GM18517 (cell line): ENCODE measurements around the gene IPCEF1.
"Not testable (repeated sequence)": the region's sequence is repeated elsewhere in the genome, so short reads cannot be mapped to it uniquely, and the experiment has no call there.

Source experiments
- ATAC-seq: cut with Tn5 transposase; IDR thresholded peaks from one replicate; pipeline ENCODE4 v1.9.1; 2021; ENCODE audit warnings: mild to moderate bottlenecking, moderate library complexity; ENCODE audit not compliant: unreplicated experiment

The IPCEF1 gene

GRCh38 chr6:154227862-154228520 is 128.6 kb downstream of the IPCEF1 start:
- no peak for ATAC-seq

DNA sequence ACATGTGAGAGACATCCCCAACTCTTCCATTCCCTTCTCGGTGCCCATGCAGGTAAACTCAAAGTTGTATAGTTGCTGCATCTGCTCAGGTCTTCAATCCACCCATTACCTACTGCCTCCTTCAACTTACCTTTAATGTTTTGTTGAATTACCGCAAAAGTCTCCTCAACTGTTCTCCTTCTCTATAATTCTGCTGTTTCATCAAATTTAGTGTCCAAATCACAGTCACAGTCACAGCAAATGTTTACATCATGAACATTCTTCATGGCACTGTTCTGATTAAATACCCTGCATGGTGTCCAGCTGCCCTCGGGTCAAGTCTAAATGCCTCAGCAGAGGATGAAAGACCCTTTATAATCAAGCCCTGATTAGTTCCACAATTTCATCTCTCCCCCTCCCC is 130.1 kb downstream of the IPCEF1 start:
- ATAC-seq = no peak

- no peak for ATAC-seq
Observed at GRCh38 chr6:154223296-154223695, 133.3 kb downstream of the IPCEF1 start.

DNA sequence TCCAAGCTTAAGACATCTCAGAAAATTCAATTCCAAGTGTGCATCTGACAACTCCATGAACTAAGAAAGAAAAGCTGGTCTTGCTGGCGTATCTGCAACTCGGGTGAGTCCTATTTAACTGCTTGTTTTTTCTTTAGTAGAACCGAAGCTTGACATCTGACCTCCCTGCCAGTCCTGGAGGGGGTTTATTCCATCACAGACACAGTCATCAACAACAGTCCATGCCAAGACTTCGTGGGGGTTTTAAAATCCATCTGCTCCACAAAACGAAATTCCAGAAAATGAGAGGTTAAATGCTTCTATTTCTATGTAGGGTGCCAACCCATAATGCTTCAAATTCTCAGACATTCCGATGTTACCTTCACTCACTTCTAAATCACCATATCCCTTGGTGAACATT is 133.9 kb downstream of the IPCEF1 start:
- no peak for ATAC-seq

- no peak for ATAC-seq
Observed at GRCh38 chr6:154219250-154219649, 137.4 kb downstream of the IPCEF1 start.

- no peak for ATAC-seq
Observed at GRCh38 chr6:154218787-154219186, 137.8 kb downstream of the IPCEF1 start.

- no peak for ATAC-seq
Observed at GRCh38 chr6:154218301-154218700, 138.3 kb downstream of the IPCEF1 start.

DNA sequence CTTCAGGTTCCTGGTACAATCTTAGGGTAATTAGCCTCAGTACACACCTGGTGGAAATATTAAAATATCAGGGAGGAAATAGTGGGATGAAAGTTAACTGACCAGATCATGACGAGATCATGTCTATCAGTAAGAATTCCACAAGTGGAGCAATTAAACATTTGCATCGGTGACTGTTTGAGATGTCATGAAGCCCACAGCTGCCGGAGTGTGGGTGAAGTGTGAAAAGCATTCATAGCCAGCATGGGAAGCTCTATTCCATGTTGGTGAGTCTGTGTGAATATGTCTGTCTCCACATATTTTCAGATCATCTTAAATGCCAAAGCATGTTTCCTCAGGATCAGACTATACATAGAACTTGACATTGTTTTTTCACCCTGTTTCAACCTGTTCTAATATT is 142.8 kb downstream of the IPCEF1 start:
- ATAC-seq = no peak

DNA sequence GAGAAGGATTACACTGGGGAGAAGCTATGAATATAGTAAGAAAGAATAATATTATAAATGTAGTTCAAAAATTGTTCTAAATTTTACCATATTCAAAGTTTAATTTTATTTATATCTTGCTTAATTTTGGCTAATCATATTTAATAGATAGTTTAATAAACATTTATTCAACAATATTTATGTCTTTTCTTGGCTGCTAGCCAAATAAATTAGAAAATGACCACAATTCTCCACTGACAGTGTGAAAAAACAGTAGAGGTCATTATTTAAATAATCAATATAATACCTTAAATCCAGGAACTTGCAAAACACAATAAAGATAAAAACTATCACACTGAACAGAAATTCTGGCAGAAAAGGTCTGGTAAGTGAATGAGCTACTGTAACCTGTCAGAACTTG is 145.9 kb downstream of the IPCEF1 start:
- no peak for ATAC-seq

DNA sequence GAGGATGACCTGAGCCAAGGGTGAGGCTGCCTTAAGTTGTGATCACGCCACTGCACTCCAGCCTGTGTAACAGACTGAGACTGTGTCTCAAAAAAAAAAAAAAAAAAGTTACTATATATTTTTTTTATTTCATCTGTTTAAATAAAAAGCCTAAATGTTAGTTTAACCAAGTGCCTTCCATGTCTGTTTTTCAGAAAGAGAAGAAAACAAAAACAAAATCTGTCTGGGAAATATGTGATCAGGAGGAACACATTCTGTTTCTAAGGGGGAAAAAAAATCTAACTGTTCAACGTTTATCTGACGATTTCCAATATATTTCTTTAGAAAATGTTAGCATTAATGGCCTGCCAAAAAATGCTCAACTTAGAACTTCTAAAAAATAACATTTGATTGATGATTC is 147.0 kb downstream of the IPCEF1 start:
- ATAC-seq = no peak

DNA sequence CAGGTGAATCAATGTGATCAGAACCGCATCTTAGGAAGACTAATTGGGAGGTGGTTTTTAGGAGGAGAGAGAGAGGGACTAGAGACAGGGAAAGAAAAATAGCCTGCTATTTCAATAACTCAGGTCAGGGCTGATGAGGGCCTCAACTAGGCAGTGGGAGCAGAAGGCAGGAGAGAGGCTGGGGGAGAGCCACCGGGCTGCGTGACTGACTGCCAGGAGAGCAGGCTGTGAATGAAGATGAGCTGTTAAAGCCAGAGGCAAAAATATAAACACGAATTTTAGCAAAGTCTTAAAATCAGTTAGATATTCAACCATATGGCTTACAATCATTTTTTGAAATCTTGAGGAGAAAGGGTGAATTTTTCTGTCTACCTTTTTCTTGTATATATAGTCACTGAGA is 149.6 kb downstream of the IPCEF1 start:
- ATAC-seq = no peak

DNA sequence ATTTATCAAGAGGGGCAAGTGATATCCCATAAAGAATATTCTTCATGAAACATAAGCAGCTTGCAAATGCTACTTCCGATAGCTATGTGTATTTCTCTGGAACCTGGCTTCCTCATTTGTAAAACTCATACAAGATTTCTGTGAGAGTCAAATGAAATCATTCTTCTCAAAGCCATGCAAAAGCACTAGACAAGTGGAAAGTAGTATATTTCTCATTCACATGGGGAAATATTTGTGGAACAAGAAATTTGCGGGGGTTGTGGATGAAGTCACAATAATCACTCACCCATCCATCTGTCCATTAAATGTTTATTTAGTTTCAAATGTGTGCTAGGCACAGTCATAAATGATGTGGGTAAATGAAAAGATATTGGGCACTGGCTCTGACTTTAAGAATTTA is 150.5 kb downstream of the IPCEF1 start:
- no peak for ATAC-seq

DNA sequence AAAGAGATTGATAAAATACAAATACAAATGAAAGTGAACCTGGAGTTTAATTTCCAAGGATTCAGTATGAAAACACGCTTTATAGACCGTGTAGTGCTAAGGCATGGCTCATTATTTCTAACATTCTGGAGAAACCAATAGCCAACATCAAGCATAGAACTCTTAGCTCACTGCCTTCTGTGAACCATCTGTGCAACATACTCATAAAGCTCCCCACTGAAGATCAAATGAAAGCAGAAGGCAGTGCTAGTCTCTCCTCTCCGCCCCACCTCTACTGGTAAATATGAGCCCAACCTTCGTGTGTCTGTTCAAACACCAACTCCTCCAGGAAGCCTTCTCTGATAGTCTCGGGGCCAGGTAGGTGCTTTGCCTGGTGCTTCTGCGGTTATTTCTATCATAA is 153.6 kb downstream of the IPCEF1 start:
- no peak for ATAC-seq

DNA sequence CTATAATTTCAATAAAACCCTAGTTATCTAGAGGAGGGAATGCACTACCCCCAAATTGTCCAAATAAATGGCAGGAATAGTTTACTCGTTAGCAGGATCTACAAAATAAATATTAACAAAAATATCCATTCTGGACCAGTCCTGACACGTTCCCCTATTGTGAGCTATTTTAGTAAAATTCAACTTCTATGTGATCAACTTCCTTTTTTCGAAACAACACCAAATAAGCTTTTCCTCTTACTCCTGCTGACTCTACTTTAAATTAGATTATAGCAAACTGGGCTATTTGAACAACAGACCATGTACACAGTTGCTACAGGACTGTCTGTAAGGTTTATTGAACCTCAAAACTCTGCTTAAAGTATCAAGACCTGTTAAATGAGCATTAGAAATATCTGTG is 154.3 kb downstream of the IPCEF1 start:
- no peak for ATAC-seq

GRCh38 chr6:154201688-154202087 is 154.9 kb downstream of the IPCEF1 start:
- ATAC-seq = not testable (repeated sequence)

GRCh38 chr6:154197196-154197860 is 159.3 kb downstream of the IPCEF1 start:
- ATAC-seq = no peak

DNA sequence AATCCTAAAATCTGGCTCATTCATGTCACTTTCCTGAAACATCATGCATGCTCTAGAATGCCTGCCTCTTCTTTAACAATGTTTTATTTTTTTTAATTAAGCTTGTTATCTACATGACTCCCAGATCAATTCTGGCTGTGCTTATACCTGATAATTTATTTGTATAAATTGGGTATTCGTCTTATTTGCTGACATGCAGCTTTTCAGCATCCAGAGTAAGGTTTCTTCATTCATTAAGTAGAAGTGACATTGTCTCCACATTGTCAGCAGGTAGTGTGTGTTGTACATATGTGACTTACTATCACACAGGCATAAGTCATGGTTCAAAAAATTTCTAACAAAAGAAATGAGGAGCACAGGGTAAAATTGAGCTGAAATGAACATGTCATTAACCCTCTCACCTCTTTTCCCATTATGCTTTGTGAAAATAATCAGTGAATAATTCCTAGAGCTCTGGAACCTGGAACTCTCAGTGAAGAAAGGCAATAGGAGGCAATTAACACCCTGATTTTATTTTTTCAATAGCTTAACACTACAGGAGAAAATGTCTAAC is 160.2 kb downstream of the IPCEF1 start:
- no peak for ATAC-seq

DNA sequence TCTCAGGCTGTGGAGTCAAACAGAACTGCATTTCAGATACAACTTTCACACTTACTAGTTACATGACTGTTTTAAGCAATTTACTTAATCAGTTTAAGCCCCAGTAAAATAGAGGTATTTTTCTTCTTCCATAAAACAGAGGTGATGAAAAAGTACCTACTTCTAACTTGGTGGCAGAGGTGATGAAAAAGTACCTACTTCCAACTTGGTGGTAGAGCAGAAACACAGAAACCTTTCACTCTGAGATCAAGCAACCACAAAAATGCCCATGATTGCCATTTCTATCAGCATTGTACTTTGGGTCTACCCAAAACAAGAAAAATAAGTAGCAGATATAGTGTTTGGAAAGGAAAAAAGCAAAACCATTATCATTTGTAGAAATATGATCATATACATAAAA is 168.9 kb downstream of the IPCEF1 start:
- ATAC-seq = no peak

GRCh38 chr6:154187203-154187602 is 169.4 kb downstream of the IPCEF1 start:
- ATAC-seq = no peak

- no peak for ATAC-seq
Observed at GRCh38 chr6:154179434-154179833, 177.2 kb downstream of the IPCEF1 start.

- not testable (repeated sequence) for ATAC-seq
Observed at GRCh38 chr6:154172393-154172792, 184.2 kb downstream of the IPCEF1 start.

- ATAC-seq = no peak
Observed at GRCh38 chr6:154170106-154170505, 186.5 kb downstream of the IPCEF1 start.
